ENCODE data around the gene FTSJ1.
A peak's percentile ranks its signal among the peaks of the same experiment; 100 is the strongest.
"Not testable (repeated sequence)": the region's sequence is repeated elsewhere in the genome, so short reads cannot be mapped to it uniquely, and the experiment has no call there.

Gene FTSJ1

GRCh38 chrX:48475774-48476577 is at the start of gene FTSJ1:
Gene FTSJ1, plus strand, starts transcription at chrX:48476199. Its CDS starts 1,849 bp downstream, at chrX:48478048.
- DNase-seq = peak; percentile 95

- not testable (repeated sequence) for DNase-seq
These were observed 48.8 kb upstream of the FTSJ1 start for GRCh38 chrX:48427027-48427716.

GRCh38 chrX:48429606-48430005 is 46.4 kb upstream of the FTSJ1 start:
- DNase-seq = not testable (repeated sequence)

GRCh38 chrX:48430166-48430565 is 45.8 kb upstream of the FTSJ1 start:
- DNase-seq = not testable (repeated sequence)

GRCh38 chrX:48433713-48434112 is 42.3 kb upstream of the FTSJ1 start:
- DNase-seq = not testable (repeated sequence)

- not testable (repeated sequence) for DNase-seq
These were observed 28.8 kb upstream of the FTSJ1 start for GRCh38 chrX:48447201-48447600.

GRCh38 chrX:48450076-48450475 is 25.9 kb upstream of the FTSJ1 start:
- DNase-seq = no peak

- DNase-seq = no peak
These were observed 24.3 kb upstream of the FTSJ1 start for GRCh38 chrX:48451708-48452107.

GRCh38 chrX:48456628-48457331 is 19.2 kb upstream of the FTSJ1 start:
- no peak for DNase-seq

GRCh38 chrX:48458711-48459110 is 17.3 kb upstream of the FTSJ1 start:
- no peak for DNase-seq

- DNase-seq = no peak
These were observed 16.5 kb upstream of the FTSJ1 start for GRCh38 chrX:48459483-48459882.

GRCh38 chrX:48460031-48460430 is 16.0 kb upstream of the FTSJ1 start:
- no peak for DNase-seq

GRCh38 chrX:48460606-48461005 is 15.4 kb upstream of the FTSJ1 start:
- DNase-seq = no peak

- no peak for DNase-seq
These were observed 14.2 kb upstream of the FTSJ1 start for GRCh38 chrX:48461830-48462229.

- DNase-seq = no peak
These were observed 10.6 kb upstream of the FTSJ1 start for GRCh38 chrX:48465336-48465933.

GRCh38 chrX:48466696-48467095 is 9.3 kb upstream of the FTSJ1 start:
- no peak for DNase-seq

- no peak for DNase-seq
These were observed 8.7 kb upstream of the FTSJ1 start for GRCh38 chrX:48467281-48467761.

- DNase-seq = no peak
These were observed 7.7 kb upstream of the FTSJ1 start for GRCh38 chrX:48468247-48468671.

- DNase-seq = peak; percentile 37
These were observed 7.0 kb upstream of the FTSJ1 start for GRCh38 chrX:48468693-48469691.

GRCh38 chrX:48470110-48470832 is 5.7 kb upstream of the FTSJ1 start, which contains the start of gene SLC38A5:
Gene SLC38A5, minus strand, starts transcription at chrX:48470260. Its CDS starts 2,336 bp downstream, at chrX:48467924.
- no peak for DNase-seq

GRCh38 chrX:48470833-48471118 is 5.2 kb upstream of the FTSJ1 start:
- no peak for DNase-seq
